Activated CD8-positive, alpha-beta T cell treated with anti-CD3 and anti-CD28 coated beads for 36 hours (primary cell): ENCODE results near the gene LRRC8C. TPM values are rescaled to one million over a fixed set of nuclear protein-coding genes. Genes with fewer than 3 reads are reported as not detected.
"Not testable (repeated sequence)": the region's sequence is repeated elsewhere in the genome, so short reads cannot be mapped to it uniquely, and the experiment has no call there.

Source experiments
- ATAC-seq: fragments of 200-7000 bp; cut with Tn5 transposase; one replicate; pipeline ENCODE4 v1.10.0; 2021; ENCODE audit warnings: mild to moderate bottlenecking, moderate library complexity
- CTCF ChIA-PET: fragments of 350-600 bp; sonication (Branson Sonifier 250); formaldehyde crosslinking; loops from one replicate; lab custom pipeline; 2021; ENCODE audit warnings: antibody characterized with exemption; lab: Charles Lee
- POLR2A ChIA-PET: fragments of 350-600 bp; sonication (Branson Sonifier 250); formaldehyde crosslinking; loops from one replicate; lab custom pipeline; 2021; ENCODE audit warnings: antibody characterized with exemption; lab: Charles Lee
- DNase-seq: peaks from one replicate; pipeline ENCODE4 v3.0.0-alpha.2; 2020
- H3K27ac Mint-ChIP-seq: one replicate; pipeline ENCODE4 v1.8.0; 2021; ENCODE audit warnings: mild to moderate bottlenecking, mixed read lengths
- H3K27me3 Mint-ChIP-seq: one replicate; pipeline ENCODE4 v1.8.0; 2021; ENCODE audit warnings: mixed read lengths
- H3K36me3 Mint-ChIP-seq: one replicate; pipeline ENCODE4 v1.8.0; 2021; ENCODE audit warnings: low read depth, mixed read lengths
- H3K4me1 Mint-ChIP-seq: one replicate; pipeline ENCODE4 v1.8.0; 2021; ENCODE audit warnings: low read depth, mixed read lengths
- H3K4me3 Mint-ChIP-seq: one replicate; pipeline ENCODE4 v1.8.0; 2021; ENCODE audit warnings: mild to moderate bottlenecking, moderate library complexity, mixed read lengths
- H3K9me3 Mint-ChIP-seq: one replicate; pipeline ENCODE4 v1.8.0; 2021; ENCODE audit warnings: mixed read lengths
- CTCF ChIP-seq: fragments of 200-600 bp; IDR thresholded peaks from one replicate; pipeline ENCODE4 v1.8.0; 2022; ENCODE audit warnings: antibody characterized with exemption, mild to moderate bottlenecking
- intact Hi-C: fragments of 100-400 bp; cut with micrococcal nuclease; formaldehyde crosslinking; loops from one replicate; pipeline ENCODE4 v1.10.0; 2022
- total RNA-seq, 2 experiments: library from RNA; stranded (reverse); gene quantifications; one replicate each; pipeline ENCODE4 v1.2.3, GENCODE V29; 2021

The LRRC8C gene
- total RNA-seq, 2 experiments from 2014 or later = 34.4 to 37.4 TPM

- Mint-ChIP-seq H3K36me3 (peaks cover 70% of the 10 kb centered on the region), H3K27ac (peak overlapping the region; percentile 18), H3K4me3 (no peak overlapping the region), H3K9me3 (no peaks in the 10 kb centered on the region), H3K4me1 (peaks cover 78% of the 10 kb centered on the region), H3K27me3 (no peaks in the 10 kb centered on the region)
- intact Hi-C loops = no loop called here
- POLR2A ChIA-PET = interaction anchor here (0.6 to 1.1 kb wide), 3 partner anchors 13 to 463 kb away, joined by 3 to 4 read pairs (median 3); no protein-coding TSS in a partner anchor
- ATAC-seq (peak; percentile 22), DNase-seq (no peak)
- CTCF ChIA-PET = interaction anchor here (0.6 to 2.0 kb wide), 8 partner anchors 8 to 693 kb away, joined by 3 to 5 read pairs (median 3); no protein-coding TSS in a partner anchor
- no peak for TF ChIP-seq CTCF
Observed at GRCh38 chr1:89589515-89589914, 43.4 kb upstream of the LRRC8C start.

GRCh38 chr1:89590341-89591080, 42.4 kb upstream of the LRRC8C start:
- TF ChIP-seq CTCF = no peak
- Mint-ChIP-seq H3K4me3 (no peak overlapping the region), H3K27ac (peak overlapping the region; percentile 67), H3K27me3 (no peaks in the 10 kb centered on the region), H3K9me3 (no peaks in the 10 kb centered on the region), H3K4me1 (peaks cover 76% of the 10 kb centered on the region), H3K36me3 (peaks cover 60% of the 10 kb centered on the region)
- ChIA-PET CTCF (interaction anchor here (1.0 to 2.0 kb wide), 7 partner anchors 8 to 125 kb away, joined by 3 to 5 read pairs (median 3); no protein-coding TSS in a partner anchor), POLR2A (interaction anchor here (1.1 kb wide), 1 partner anchor 12 kb away, joined by 3 read pairs; no protein-coding TSS in a partner anchor)
- DNase-seq (peak; percentile 31), ATAC-seq (peak; percentile 58)
- intact Hi-C loops = loop anchor here (5.0 kb wide), 1 partner anchor 33 kb away; no protein-coding TSS in a partner anchor

- H3K27ac Mint-ChIP-seq = peak overlapping the region; percentile 57
- ChIA-PET POLR2A (interaction anchor here (0.7 kb wide), 1 partner anchor 12 kb away, joined by 3 read pairs; no protein-coding TSS in a partner anchor), CTCF (interaction anchor here (3.9 to 7.8 kb wide), 2 partner anchors 13 to 108 kb away, joined by 11 to 58 read pairs; no protein-coding TSS in a partner anchor)
- H3K4me1 Mint-ChIP-seq = peaks cover 78% of the 10 kb centered on the region
- H3K27me3 Mint-ChIP-seq, H3K9me3 Mint-ChIP-seq, H3K4me3 Mint-ChIP-seq, DNase-seq, ATAC-seq: not testable (repeated sequence)
- intact Hi-C loops = loop anchor here (5.0 kb wide), 1 partner anchor 36 kb away; no protein-coding TSS in a partner anchor
- H3K36me3 Mint-ChIP-seq = peaks cover 47% of the 10 kb centered on the region
Observed at GRCh38 chr1:89592861-89593302, 40.0 kb upstream of the LRRC8C start.

- intact Hi-C loops = loop anchor here (5.0 kb wide), 1 partner anchor 37 kb away; no protein-coding TSS in a partner anchor
- DNase-seq (no peak), ATAC-seq (no peak)
- H3K4me3 Mint-ChIP-seq = no peak overlapping the region
- CTCF ChIA-PET = interaction anchor here (0.6 to 7.8 kb wide), 9 partner anchors 9 to 168 kb away, joined by 3 to 58 read pairs (median 5); no protein-coding TSS in a partner anchor
- no peak for TF ChIP-seq CTCF
- POLR2A ChIA-PET = interaction anchor here (1.1 to 2.3 kb wide), 3 partner anchors 9 to 70 kb away, joined by 3 to 6 read pairs (median 3); partner anchors contain the start of gene LRRC8B
- no peak overlapping the region for H3K27ac Mint-ChIP-seq
- no peaks in the 10 kb centered on the region for H3K27me3 Mint-ChIP-seq
- peaks cover 79% of the 10 kb centered on the region for H3K4me1 Mint-ChIP-seq
- H3K36me3 Mint-ChIP-seq = peaks cover 38% of the 10 kb centered on the region
- no peaks in the 10 kb centered on the region for H3K9me3 Mint-ChIP-seq
Observed at GRCh38 chr1:89594096-89594740, 38.7 kb upstream of the LRRC8C start.

GRCh38 chr1:89596698-89597097, 36.2 kb upstream of the LRRC8C start:
- ATAC-seq (no peak), DNase-seq (no peak)
- intact Hi-C loops = no loop called here
- ChIA-PET CTCF (interaction anchor here (0.9 to 7.8 kb wide), 5 partner anchors 11 to 167 kb away, joined by 3 to 58 read pairs (median 3); no protein-coding TSS in a partner anchor), POLR2A (no interaction called here)
- H3K4me1 Mint-ChIP-seq = peaks cover 81% of the 10 kb centered on the region
- TF ChIP-seq CTCF = no peak
- peaks cover 41% of the 10 kb centered on the region for H3K36me3 Mint-ChIP-seq
- no peaks in the 10 kb centered on the region for H3K27me3 Mint-ChIP-seq
- no peaks in the 10 kb centered on the region for H3K9me3 Mint-ChIP-seq
- H3K27ac Mint-ChIP-seq = no peak overlapping the region
- no peak overlapping the region for H3K4me3 Mint-ChIP-seq
